ENCODE results near the gene RBM26. TPM values are rescaled to one million over a fixed set of nuclear protein-coding genes. Genes with fewer than 3 reads are reported as not detected.

RBM26 gene
- 22.0 and 28.2 TPM in 2 replicates for total RNA-seq

GRCh38 chr13:79405831-79406596 lies at the start of gene RBM26:
TSS of gene RBM26 (minus strand) at chr13:79406255. CDS start at chr13:79405774, 481 bp downstream.

Other genes starting within 250 kb of the RBM26 start
- 34.0 and 47.4 TPM in 2 replicates for gene NDFIP2, start 74.9 kb upstream of the RBM26 start, total RNA-seq